Suprapubic skin (tissue), 3 donors: Measurements from ENCODE around the gene APOBEC3C.
"Not testable (repeated sequence)": the region's sequence is repeated elsewhere in the genome, so short reads cannot be mapped to it uniquely, and the experiment has no call there.

Experiments used
- CTCF ChIP-seq, 2 donors: fragments of 200-600 bp in 1 of 2; fragments of 450-650 bp in 1 of 2; sonication (generic) in 1 of 2; IDR thresholded peaks; one replicate each; pipeline ENCODE4 v1.5.1; 2016 to 2019; ENCODE audit warnings: antibody characterized with exemption in 2 of 2, mild to moderate bottlenecking in 1 of 2, moderate library complexity in 1 of 2
- POLR2AphosphoS5 ChIP-seq, 3 donors: sonication (generic); formaldehyde crosslinking; IDR thresholded peaks; one replicate each; pipeline ENCODE4 v1.6.1; 2017; ENCODE audit warnings: antibody characterized with exemption in 3 of 3

- not testable (repeated sequence) for TF ChIP-seq POLR2AphosphoS5, CTCF (IDR thresholded peaks at IDR 0.05)
Observed at GRCh38 chr22:39037071-39037470, 23.0 kb downstream of the APOBEC3C start.
